Measurements from ENCODE around the gene GSE1.

DNA sequence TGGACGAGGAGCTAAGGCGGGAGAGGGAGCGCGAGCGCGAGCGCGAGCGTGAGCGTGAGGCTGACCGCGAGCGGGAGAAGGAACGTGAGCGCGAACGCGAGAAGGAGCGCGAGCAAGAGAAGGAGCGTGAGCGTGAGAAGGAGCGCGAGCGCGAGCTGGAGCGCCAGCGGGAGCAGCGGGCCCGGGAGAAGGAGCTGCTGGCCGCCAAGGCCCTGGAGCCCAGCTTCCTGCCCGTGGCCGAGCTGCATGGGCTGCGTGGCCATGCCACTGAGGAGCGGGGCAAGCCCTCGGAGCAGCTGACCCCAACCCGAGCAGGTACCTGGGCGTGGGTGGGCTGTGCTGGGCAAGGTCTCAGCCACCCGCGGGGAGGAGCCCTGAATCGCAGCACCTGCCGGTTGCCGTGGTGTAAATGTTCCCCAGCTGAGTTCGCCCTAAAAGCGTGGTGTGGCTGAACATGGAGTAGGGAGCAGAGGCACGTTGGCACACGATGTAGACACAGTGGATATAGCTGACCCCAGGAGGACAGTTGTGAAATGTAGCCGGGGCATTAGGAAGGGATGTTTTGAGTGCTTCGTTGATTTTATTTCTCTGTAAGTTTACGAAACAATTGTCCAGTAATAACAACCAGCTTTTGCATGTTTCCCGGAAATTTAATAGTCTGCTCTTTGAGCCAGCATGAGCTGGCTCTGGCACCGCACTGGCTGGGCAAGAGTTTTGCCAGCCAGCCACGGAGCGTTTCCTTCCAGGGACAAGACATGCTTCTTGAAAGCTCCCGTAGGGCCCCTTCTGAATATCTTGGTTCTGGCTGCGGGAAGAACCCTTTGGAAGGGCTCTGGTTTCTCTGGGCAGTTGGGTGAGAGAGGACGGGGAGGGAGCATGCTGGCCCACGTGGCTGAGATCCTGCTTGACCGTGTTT, 43.5 kb downstream of the GSE1 start:
- TF ChIP-seq, protein P1, sequence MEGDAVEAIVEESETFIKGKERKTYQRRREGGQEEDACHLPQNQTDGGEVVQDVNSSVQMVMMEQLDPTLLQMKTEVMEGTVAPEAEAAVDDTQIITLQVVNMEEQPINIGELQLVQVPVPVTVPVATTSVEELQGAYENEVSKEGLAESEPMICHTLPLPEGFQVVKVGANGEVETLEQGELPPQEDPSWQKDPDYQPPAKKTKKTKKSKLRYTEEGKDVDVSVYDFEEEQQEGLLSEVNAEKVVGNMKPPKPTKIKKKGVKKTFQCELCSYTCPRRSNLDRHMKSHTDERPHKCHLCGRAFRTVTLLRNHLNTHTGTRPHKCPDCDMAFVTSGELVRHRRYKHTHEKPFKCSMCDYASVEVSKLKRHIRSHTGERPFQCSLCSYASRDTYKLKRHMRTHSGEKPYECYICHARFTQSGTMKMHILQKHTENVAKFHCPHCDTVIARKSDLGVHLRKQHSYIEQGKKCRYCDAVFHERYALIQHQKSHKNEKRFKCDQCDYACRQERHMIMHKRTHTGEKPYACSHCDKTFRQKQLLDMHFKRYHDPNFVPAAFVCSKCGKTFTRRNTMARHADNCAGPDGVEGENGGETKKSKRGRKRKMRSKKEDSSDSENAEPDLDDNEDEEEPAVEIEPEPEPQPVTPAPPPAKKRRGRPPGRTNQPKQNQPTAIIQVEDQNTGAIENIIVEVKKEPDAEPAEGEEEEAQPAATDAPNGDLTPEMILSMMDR (IDR thresholded peaks at IDR 0.05): no peak
- TF ChIP-seq EP300 (IDR thresholded peaks at IDR 0.05): no peak
- TF ChIP-seq POLR2A (IDR thresholded peaks at IDR 0.05): no peak
